IPS DF 6.9 (cell line): ENCODE data around the gene RPL19.
A peak's percentile ranks its signal among the peaks of the same experiment; 100 is the strongest.

ENCODE experiments used
- DNase-seq: peaks from one replicate; pipeline ENCODE4 v3.0.0-alpha.2; 2013; ENCODE audit warnings: low read depth, low spot score
- H3K27ac ChIP-seq: one replicate; pipeline ENCODE4 v1.5.1; 2013; ENCODE audit warnings: low read length, control low read depth
- H3K27me3 ChIP-seq: 2 replicates; pipeline ENCODE4 v1.6.1; 2013; ENCODE audit warnings: mild to moderate bottlenecking, low read length; ENCODE audit not compliant: control insufficient read depth, insufficient read depth
- H3K36me3 ChIP-seq: 2 replicates; pipeline ENCODE4 v1.6.1; 2013; ENCODE audit warnings: low read length; ENCODE audit not compliant: control insufficient read depth, insufficient read depth
- H3K4me1 ChIP-seq: 2 replicates; pipeline ENCODE4 v1.6.1; 2013; ENCODE audit warnings: low read length; ENCODE audit not compliant: control insufficient read depth, insufficient read depth
- H3K4me3 ChIP-seq: 2 replicates; pipeline ENCODE4 v1.5.1; 2013; ENCODE audit warnings: mild to moderate bottlenecking, low read length
- H3K9me3 ChIP-seq: 2 replicates; pipeline ENCODE4 v1.6.1; 2013; ENCODE audit warnings: low read length, inconsistent platforms; ENCODE audit not compliant: control insufficient read depth, insufficient read depth
- WGBS: extraction: QIAGEN DNeasy Blood & Tissue Kit; methylation state at CpG from one replicate; pipeline ENCODE4 v1.1.7; 2013; ENCODE audit warnings: mixed read lengths, missing lambda C conversion rate; ENCODE audit not compliant: insufficient read length, insufficient coverage; 5-methylcytosine and 5-hydroxymethylcytosine counted together

The RPL19 gene

GRCh38 chr17:39222866-39223834 lies 23.1 kb downstream of the RPL19 start:
- Histone ChIP-seq H3K27me3 (peaks cover 15% of the 10 kb centered on the region; the same call in 1 of the 2 replicates), H3K4me1 (peaks cover 3% of the 10 kb centered on the region; the same call in 1 of the 2 replicates), H3K36me3 (no peaks in the 10 kb centered on the region; the same call in 1 of the 2 replicates), H3K4me3 (no peak overlapping the region), H3K9me3 (no peaks in the 10 kb centered on the region), H3K27ac (no peak overlapping the region)
- DNase-seq, result no peak
- no CpG with 5 or more reads among the region's 9 CpGs for WGBS

GRCh38 chr17:39223907-39224777 lies 24.1 kb downstream of the RPL19 start:
- no peak for DNase-seq
- Histone ChIP-seq H3K36me3 (no peaks in the 10 kb centered on the region; the same call in 1 of the 2 replicates), H3K27ac (no peak overlapping the region), H3K4me1 (peaks cover 3% of the 10 kb centered on the region; the same call in 1 of the 2 replicates), H3K9me3 (no peaks in the 10 kb centered on the region), H3K4me3 (peak overlapping the region; percentile 50; the same call in 1 of the 2 replicates), H3K27me3 (peaks cover 15% of the 10 kb centered on the region; the same call in 1 of the 2 replicates)
- no CpG with 5 or more reads among the region's 33 CpGs for WGBS

GRCh38 chr17:39224778-39225307 lies 24.8 kb downstream of the RPL19 start:
- Histone ChIP-seq H3K4me3 (peak overlapping the region; percentile 50; the same call in 1 of the 2 replicates), H3K27me3 (peaks cover 15% of the 10 kb centered on the region; the same call in 1 of the 2 replicates), H3K36me3 (no peaks in the 10 kb centered on the region; the same call in 1 of the 2 replicates), H3K27ac (no peak overlapping the region), H3K9me3 (no peaks in the 10 kb centered on the region), H3K4me1 (peaks cover 3% of the 10 kb centered on the region; the same call in 1 of the 2 replicates)
- no CpG with 5 or more reads among the region's 68 CpGs for WGBS
- DNase-seq, result no peak

DNA sequence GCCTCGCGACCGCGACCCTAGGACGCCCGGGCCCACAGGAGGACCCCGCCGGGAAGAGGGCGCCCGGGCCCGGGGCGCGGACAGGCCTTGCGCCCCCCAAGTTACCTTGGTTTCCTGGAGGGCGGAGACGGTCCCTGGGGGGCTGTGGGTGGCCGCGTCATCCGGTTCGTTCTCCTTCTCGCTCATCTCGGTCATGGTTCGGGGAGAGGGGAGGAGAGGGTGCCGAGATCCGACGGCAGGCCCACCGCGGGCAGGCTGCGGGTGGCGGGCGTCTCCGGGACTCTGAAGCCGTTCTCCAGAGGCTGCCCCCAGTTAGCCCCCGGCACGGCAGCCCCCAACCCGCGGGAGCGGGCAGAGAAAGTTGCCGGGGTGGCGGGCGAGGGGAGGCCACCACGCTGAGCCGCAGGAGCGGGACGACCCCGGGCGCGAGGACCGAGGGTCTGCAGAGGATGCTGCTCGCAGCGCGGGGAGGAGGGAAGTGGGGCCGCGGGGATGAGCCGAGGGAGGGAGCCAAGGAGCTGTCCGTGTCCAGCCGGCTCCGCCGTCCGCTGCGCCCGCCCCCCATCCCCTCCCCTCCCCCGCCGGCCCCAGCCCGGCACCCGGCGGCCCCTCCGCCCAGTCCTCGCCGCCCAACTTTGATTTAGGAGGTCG lies 25.4 kb downstream of the RPL19 start, which contains the start of gene STAC2:
Gene STAC2 (minus strand): TSS at position 638 of the 651 bp plus-strand sequence. CDS start 443 bp downstream, at position 195.
- H3K36me3 ChIP-seq, result no peaks in the 10 kb centered on the region; the same call in 1 of the 2 replicates
- DNase-seq, result no peak
- no peaks in the 10 kb centered on the region for H3K9me3 ChIP-seq
- H3K27me3 ChIP-seq, result peaks cover 15% of the 10 kb centered on the region; the same call in 1 of the 2 replicates
- peak within 1 kb of the TSS; percentile 50; the same call in 1 of the 2 replicates for H3K4me3 ChIP-seq
- peaks cover 3% of the 10 kb centered on the region; the same call in 1 of the 2 replicates for H3K4me1 ChIP-seq
- no CpG with 5 or more reads among the region's 71 CpGs for WGBS
- H3K27ac ChIP-seq, result no peak within 1 kb of the TSS

DNA sequence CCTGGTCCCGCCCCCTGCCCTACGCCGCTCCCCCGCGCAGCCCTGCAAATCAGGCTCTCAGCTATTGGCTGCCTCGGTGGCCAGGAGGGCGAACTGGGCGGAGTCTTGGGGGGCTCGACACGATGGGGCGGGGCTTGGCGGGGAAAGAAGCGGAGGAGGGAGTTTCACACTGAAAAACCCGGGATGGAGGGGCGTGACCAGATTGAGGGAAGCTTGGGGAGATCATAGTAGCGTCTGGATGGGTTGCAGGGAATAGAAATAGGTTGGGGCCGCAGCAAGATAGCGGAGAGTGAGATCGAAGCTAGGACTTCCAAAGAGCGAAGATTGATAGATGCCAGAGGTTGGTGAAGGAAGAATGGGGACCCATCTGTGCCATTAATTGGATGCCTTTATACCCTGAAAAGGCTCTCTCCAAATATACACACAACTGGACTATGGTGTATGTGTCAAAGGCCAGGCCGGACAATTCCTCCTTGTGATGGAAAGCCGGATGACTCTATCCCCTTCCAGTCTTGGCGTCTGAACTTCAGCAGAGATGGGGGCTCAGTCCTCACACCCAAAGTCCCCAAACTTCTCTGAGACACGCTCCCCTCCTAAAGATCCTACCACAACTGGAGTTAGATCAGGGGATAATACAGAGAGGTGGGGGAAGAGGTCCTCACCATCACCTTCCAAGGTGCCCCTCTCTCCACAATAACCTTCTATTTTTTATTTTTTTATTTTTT lies 26.0 kb downstream of the RPL19 start:
- WGBS, result no CpG with 5 or more reads among the region's 24 CpGs
- H3K27ac ChIP-seq, result no peak overlapping the region
- H3K4me3 ChIP-seq, result peak overlapping the region; percentile 50; the same call in 1 of the 2 replicates
- no peaks in the 10 kb centered on the region; the same call in 1 of the 2 replicates for H3K36me3 ChIP-seq
- H3K27me3 ChIP-seq, result peaks cover 15% of the 10 kb centered on the region; the same call in 1 of the 2 replicates
- no peaks in the 10 kb centered on the region for H3K9me3 ChIP-seq
- peaks cover 3% of the 10 kb centered on the region; the same call in 1 of the 2 replicates for H3K4me1 ChIP-seq
- DNase-seq, result peak; percentile 88

DNA sequence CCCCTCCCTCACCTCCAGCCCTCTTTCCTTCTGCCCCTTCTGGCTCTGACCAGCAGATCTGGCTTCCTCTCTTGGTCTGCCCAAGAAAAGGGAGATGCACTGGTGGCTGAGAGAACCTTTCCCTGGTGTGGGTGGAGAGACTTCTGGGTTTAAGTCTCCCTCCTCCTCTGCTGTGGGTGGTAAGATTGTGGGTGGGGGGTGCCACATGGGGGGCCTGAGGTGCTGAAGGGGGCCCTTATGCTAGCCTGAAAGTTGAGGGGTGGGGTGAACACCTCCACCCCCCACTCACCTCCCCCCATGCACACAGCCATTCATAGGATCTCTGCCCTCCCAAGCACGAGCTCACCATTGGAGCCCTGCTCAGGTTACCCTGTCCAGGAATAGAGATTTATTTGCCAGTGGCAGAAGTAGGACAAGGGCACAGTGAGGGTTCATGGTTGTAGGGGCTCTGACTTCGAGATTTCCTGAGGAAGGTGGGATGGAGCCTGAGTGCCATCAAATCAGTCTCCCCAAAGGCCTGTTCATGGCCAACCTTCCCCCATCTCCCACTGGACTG lies 27.4 kb downstream of the RPL19 start:
- Histone ChIP-seq H3K36me3 (no peaks in the 10 kb centered on the region; the same call in 1 of the 2 replicates), H3K4me1 (peaks cover 3% of the 10 kb centered on the region; the same call in 1 of the 2 replicates), H3K27ac (no peak overlapping the region), H3K27me3 (peaks cover 15% of the 10 kb centered on the region; the same call in 1 of the 2 replicates), H3K4me3 (no peak overlapping the region), H3K9me3 (no peaks in the 10 kb centered on the region)
- WGBS, result no CpG with 5 or more reads among the region's 2 CpGs
- DNase-seq, result no peak

- H3K4me3 ChIP-seq, result no peak overlapping the region
- peaks cover 9% of the 10 kb centered on the region; the same call in 1 of the 2 replicates for H3K27me3 ChIP-seq
- no peaks in the 10 kb centered on the region; the same call in 1 of the 2 replicates for H3K4me1 ChIP-seq
- H3K9me3 ChIP-seq, result no peaks in the 10 kb centered on the region
- DNase-seq, result no peak
- WGBS, result no CpG with 5 or more reads among the region's 11 CpGs
- H3K36me3 ChIP-seq, result no peaks in the 10 kb centered on the region; the same call in 1 of the 2 replicates
- H3K27ac ChIP-seq, result no peak overlapping the region
These were observed 29.3 kb downstream of the RPL19 start for GRCh38 chr17:39229274-39229913.

GRCh38 chr17:39230361-39230760 lies 30.3 kb downstream of the RPL19 start:
- Histone ChIP-seq H3K27ac (no peak overlapping the region), H3K27me3 (no peaks in the 10 kb centered on the region; the same call in 1 of the 2 replicates), H3K4me3 (no peak overlapping the region), H3K9me3 (no peaks in the 10 kb centered on the region), H3K4me1 (no peaks in the 10 kb centered on the region), H3K36me3 (no peaks in the 10 kb centered on the region; the same call in 1 of the 2 replicates)
- no peak for DNase-seq
- no CpG with 5 or more reads among the region's 1 CpG for WGBS
